Retinal pigment epithelial cell (primary cell): Measurements from ENCODE around the gene ABCC9.

Source experiments
- DNase-seq: peaks from one replicate; pipeline ENCODE4 v3.0.0-alpha.2; 2010; ENCODE audit warnings: low read depth
- H3K4me3 ChIP-seq: 2 replicates; pipeline ENCODE4 v1.5.1; 2011; ENCODE audit warnings: mild to moderate bottlenecking, low read length, control low read depth, moderate library complexity
- TF ChIP-seq, protein P1 (sequence below): conservative IDR thresholded peaks from 2 replicates; pipeline ENCODE4 v1.5.1; 2011; ENCODE audit warnings: low read depth, low read length, control low read depth, inconsistent platforms

The ABCC9 gene

DNA sequence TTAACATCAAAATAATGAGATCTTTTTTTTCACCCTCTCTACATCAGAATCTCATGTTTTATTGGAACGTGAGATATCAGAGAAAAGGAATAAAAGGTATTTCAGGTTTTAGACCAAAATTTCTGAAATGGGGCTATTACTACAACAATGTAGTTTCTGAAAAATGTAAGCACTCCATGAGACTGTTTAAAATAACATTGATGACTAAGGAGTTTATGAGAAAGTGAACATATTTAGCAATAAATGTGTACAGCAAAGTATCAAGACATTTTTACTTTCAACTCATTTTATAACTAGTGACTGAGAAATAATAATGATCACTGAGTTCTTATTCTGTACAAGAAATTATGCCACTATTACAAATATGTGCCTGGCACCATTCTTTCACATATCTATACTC lies 39.3 kb upstream of the ABCC9 start:
- no peak for DNase-seq
- H3K4me3 ChIP-seq: no peak overlapping the region
- TF ChIP-seq, protein P1, sequence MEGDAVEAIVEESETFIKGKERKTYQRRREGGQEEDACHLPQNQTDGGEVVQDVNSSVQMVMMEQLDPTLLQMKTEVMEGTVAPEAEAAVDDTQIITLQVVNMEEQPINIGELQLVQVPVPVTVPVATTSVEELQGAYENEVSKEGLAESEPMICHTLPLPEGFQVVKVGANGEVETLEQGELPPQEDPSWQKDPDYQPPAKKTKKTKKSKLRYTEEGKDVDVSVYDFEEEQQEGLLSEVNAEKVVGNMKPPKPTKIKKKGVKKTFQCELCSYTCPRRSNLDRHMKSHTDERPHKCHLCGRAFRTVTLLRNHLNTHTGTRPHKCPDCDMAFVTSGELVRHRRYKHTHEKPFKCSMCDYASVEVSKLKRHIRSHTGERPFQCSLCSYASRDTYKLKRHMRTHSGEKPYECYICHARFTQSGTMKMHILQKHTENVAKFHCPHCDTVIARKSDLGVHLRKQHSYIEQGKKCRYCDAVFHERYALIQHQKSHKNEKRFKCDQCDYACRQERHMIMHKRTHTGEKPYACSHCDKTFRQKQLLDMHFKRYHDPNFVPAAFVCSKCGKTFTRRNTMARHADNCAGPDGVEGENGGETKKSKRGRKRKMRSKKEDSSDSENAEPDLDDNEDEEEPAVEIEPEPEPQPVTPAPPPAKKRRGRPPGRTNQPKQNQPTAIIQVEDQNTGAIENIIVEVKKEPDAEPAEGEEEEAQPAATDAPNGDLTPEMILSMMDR: no peak

DNA sequence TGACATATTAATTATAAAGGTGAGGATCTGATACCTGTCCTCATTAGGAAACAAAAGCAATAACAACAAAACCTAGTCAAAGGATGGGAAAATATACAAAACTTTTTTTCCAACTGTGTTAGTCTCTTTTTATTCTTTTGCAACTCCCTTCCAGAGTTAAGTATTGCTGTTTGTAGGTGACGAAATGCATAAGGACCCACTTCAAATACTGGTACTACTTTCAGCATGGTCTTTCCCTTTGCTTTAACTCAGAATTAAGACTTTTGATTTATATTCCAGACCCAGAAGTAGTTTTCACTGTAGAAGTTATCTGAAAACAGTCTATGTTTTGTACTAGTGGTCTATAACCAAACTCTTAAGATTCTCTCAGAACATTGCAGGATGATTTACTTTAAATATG lies 34.1 kb upstream of the ABCC9 start:
- H3K4me3 ChIP-seq: no peak overlapping the region
- no peak for DNase-seq
- TF ChIP-seq, protein P1: no peak

DNA sequence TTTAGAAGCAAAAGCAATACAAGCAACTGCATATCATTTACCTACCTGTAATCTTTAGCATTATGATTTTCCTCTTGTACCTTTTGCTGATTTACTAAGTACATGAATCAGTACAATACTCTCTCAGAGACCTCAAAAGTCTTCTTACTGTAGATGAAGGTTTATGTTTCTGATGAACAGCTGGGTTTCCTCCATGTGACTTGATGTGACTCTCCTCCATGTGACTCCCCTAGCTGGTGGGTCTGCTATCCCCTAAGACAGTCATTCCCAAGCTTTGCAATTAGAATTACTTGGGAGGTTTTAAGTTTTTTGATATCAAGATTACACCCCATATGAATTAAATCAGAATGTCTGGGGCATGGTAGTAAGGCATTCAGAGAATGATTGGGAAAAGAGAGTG lies 32.0 kb upstream of the ABCC9 start:
- TF ChIP-seq, protein P1: no peak
- H3K4me3 ChIP-seq: no peak overlapping the region
- DNase-seq: no peak

DNA sequence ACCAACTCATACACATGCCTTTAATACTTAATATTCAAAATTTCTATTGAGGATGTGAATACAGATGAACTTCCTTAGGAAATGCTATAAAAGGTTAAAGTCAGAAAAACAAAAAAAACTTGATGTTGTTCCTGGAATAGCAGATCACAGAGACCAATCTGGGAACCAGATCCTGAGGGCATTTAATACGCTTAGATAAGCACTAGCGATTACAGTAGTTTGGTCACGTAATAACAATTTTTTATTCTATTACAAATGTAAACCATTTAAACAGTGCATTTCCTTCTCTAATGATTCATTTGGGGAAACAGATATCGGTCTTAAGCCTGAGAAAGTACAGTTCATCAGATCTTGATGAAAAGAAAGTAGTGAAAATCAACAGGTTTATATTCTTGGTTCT lies 30.8 kb upstream of the ABCC9 start:
- H3K4me3 ChIP-seq: no peak overlapping the region
- TF ChIP-seq, protein P1: no peak
- no peak for DNase-seq

DNA sequence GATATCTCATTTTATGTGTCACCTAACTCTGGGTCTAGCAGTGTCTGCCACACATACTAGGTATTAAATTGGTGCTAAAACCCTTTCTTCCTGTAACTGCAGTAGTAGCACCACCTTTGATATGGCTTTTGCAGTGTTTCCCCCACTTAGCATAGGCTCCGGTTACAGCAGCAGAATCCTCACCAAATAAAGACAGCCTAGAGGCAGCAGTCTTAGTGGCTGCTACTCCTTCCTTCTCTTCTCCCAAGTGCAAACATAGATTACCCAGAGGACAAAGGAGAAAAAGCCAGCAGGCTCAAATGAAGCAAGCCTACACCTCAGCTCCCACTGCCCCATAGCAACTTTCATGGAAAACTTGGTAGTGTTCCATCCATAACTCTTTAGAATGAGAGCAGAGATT lies 30.1 kb upstream of the ABCC9 start:
- no peak overlapping the region for H3K4me3 ChIP-seq
- TF ChIP-seq, protein P1: no peak
- DNase-seq: no peak

DNA sequence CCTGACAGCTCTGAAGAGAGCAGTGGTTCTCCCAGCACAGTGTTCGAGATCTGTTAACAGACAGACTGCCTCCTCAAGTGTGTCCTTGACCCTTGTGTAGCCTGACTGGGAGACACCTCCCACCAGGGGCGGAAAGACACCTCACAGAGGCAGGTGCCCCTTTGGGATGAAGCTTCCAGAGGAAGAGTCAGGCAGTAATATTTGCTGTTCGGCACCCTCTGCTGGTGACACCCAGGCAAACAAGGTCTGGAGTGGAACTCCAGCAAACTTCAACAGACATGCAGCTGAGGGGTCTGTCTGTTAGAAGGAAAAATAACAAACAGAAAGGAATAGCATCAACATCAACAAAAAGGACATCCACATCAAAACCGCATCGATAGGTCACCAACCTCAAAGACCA lies 21.6 kb upstream of the ABCC9 start:
- DNase-seq: no peak
- TF ChIP-seq, protein P1: no peak
- H3K4me3 ChIP-seq: no peak overlapping the region

DNA sequence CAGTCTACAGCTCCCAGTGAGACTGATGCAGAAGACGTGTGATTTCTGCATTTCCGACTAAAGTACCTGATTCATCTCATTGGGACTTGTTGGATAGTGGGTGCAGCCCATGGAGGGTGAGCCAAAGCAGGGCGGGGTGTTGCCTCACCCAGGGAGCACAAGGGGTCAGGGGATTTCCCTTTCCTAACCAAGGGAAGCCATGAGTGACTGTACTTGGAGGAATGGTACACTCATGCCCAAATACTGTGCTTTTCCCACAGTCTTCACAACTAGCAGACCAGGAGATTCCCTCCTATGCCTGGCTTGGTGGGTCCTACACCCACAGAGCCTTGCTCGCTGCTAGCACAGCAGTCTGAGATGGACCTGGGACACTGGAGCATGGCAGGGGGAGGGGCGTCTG lies 21.0 kb upstream of the ABCC9 start:
- TF ChIP-seq, protein P1: no peak
- H3K4me3 ChIP-seq: no peak overlapping the region
- DNase-seq: no peak
